Neural cell (in vitro differentiated cells): ENCODE results near the gene PPP1R3G. TPM values are rescaled to one million over a fixed set of nuclear protein-coding genes. Genes with fewer than 3 reads are reported as not detected.

ENCODE experiments used
- H2AFZ ChIP-seq: fragments of 200-600, 300-800 bp; sonication (generic), shearing (Covaris generic); 2 replicates; pipeline ENCODE4 v1.6.0; 2014; ENCODE audit warnings: low read depth, mild to moderate bottlenecking, antibody characterized with exemption, low read length, moderate library complexity
- H3F3A ChIP-seq: fragments of 200-600 bp; shearing (Covaris generic); 2 replicates; pipeline ENCODE4 v1.6.1; 2016; ENCODE audit warnings: mild to moderate bottlenecking, moderate library complexity, mixed read lengths, antibody characterized with exemption, low read length; ENCODE audit not compliant: insufficient read depth, poor library complexity, severe bottlenecking
- H3K27ac ChIP-seq: fragments of 200-600, 300-800 bp; sonication (generic), shearing (Covaris generic); 2 replicates; pipeline ENCODE4 v1.5.1; 2014; ENCODE audit warnings: mild to moderate bottlenecking, low read length, moderate library complexity
- H3K27me3 ChIP-seq: fragments of 300-800, 200-600 bp; sonication (generic), shearing (Covaris generic); 2 replicates; pipeline ENCODE4 v1.6.0; 2014; ENCODE audit warnings: mild to moderate bottlenecking, low read depth, low read length, moderate library complexity; ENCODE audit not compliant: insufficient read depth
- H3K36me3 ChIP-seq: fragments of 300-800, 200-600 bp; sonication (generic), shearing (Covaris generic); 2 replicates; pipeline ENCODE4 v1.5.1; 2014; ENCODE audit warnings: mild to moderate bottlenecking, antibody characterized with exemption, low read length, moderate library complexity; ENCODE audit not compliant: insufficient read depth
- H3K4me2 ChIP-seq: fragments of 300-800, 200-600 bp; sonication (generic), shearing (Covaris generic); 2 replicates; pipeline ENCODE4 v1.6.0; 2014; ENCODE audit warnings: mild to moderate bottlenecking, low read length
- H3K4me3 ChIP-seq: fragments of 300-800, 200-600 bp; sonication (generic), shearing (Covaris generic); 2 replicates; pipeline ENCODE4 v1.5.1; 2014; ENCODE audit warnings: mild to moderate bottlenecking, low read length, moderate library complexity
- H3K79me2 ChIP-seq: fragments of 200-600 bp; shearing (Covaris generic); replicated peaks from 2 replicates; pipeline ENCODE4 v1.6.0; 2014; ENCODE audit warnings: mild to moderate bottlenecking, low read length, moderate library complexity; ENCODE audit not compliant: insufficient read depth
- H3K9ac ChIP-seq: fragments of 300-800, 200-600 bp; sonication (generic), shearing (Covaris generic); 2 replicates; pipeline ENCODE4 v1.6.1; 2016; ENCODE audit warnings: mild to moderate bottlenecking, low read length, mixed read lengths
- H3K9me2 ChIP-seq: fragments of 200-600 bp; shearing (Covaris generic); 2 replicates; pipeline ENCODE4 v1.6.1; 2016; ENCODE audit warnings: mild to moderate bottlenecking, low read length, mixed read lengths; ENCODE audit not compliant: insufficient read depth
- H3K9me3 ChIP-seq: fragments of 200-600, 300-800 bp; sonication (generic), shearing (Covaris generic); 2 replicates; pipeline ENCODE4 v1.6.1; 2016; ENCODE audit warnings: mild to moderate bottlenecking, mixed run types, low read length, moderate library complexity, mixed read lengths
- H4K20me1 ChIP-seq: fragments of 200-600 bp; shearing (Covaris generic); 2 replicates; pipeline ENCODE4 v1.6.1; 2016; ENCODE audit warnings: mild to moderate bottlenecking, mixed run types; ENCODE audit not compliant: insufficient read depth
- EP300 ChIP-seq: fragments of 450-650 bp; conservative IDR thresholded peaks from 2 replicates; pipeline ENCODE4 v1.6.1; 2014; ENCODE audit warnings: antibody characterized with exemption, mild to moderate bottlenecking, moderate library complexity; ENCODE audit not compliant: poor library complexity, severe bottlenecking
- EZH2 ChIP-seq: fragments of 200-600, 300-800 bp; shearing (Covaris generic), sonication (generic); IDR thresholded peaks from 2 replicates; pipeline ENCODE4 v1.6.1; 2014; ENCODE audit warnings: antibody characterized with exemption, low read length, borderline replicate concordance, mild to moderate bottlenecking; ENCODE audit not compliant: insufficient read depth, poor library complexity, severe bottlenecking
- MXI1 ChIP-seq: fragments of 450-650 bp; conservative IDR thresholded peaks from 2 replicates; pipeline ENCODE4 v1.6.1; 2014; ENCODE audit warnings: antibody characterized with exemption, mild to moderate bottlenecking; ENCODE audit not compliant: poor library complexity, severe bottlenecking
- POLR2AphosphoS5 ChIP-seq: IDR thresholded peaks from 2 replicates; pipeline ENCODE4 v1.6.1; 2012
- RAD21 ChIP-seq: fragments of 450-650 bp; conservative IDR thresholded peaks from 2 replicates; pipeline ENCODE4 v1.6.1; 2014; ENCODE audit warnings: antibody characterized with exemption, mild to moderate bottlenecking, moderate library complexity
- SMC3 ChIP-seq: fragments of 450-650 bp; conservative IDR thresholded peaks from 2 replicates; pipeline ENCODE4 v1.6.1; 2014; ENCODE audit warnings: antibody characterized with exemption, mild to moderate bottlenecking, moderate library complexity; ENCODE audit not compliant: poor library complexity
- TAF1 ChIP-seq: IDR thresholded peaks from 2 replicates; pipeline ENCODE4 v1.6.1; 2012; ENCODE audit warnings: low read depth
- polyA plus RNA-seq: library from polyadenylated mRNA; depleted of rRNA; stranded (reverse); fragments of >200 nt; gene quantifications from 2 replicates; pipeline ENCODE4 v1.2.3, GENCODE V29; 2014
- TF ChIP-seq, protein P1 (sequence below): fragments of 450-650 bp; IDR thresholded peaks from 2 replicates; pipeline ENCODE4 v1.5.1; 2014; ENCODE audit warnings: antibody characterized with exemption, mild to moderate bottlenecking, moderate library complexity; ENCODE audit not compliant: poor library complexity, severe bottlenecking
- TF ChIP-seq, protein P2 (sequence below): IDR thresholded peaks from 2 replicates; pipeline ENCODE4 v1.6.1; 2012; ENCODE audit warnings: borderline replicate concordance

Gene PPP1R3G
- polyA plus RNA-seq, 1 donor from 2014 or later = not detected

DNA sequence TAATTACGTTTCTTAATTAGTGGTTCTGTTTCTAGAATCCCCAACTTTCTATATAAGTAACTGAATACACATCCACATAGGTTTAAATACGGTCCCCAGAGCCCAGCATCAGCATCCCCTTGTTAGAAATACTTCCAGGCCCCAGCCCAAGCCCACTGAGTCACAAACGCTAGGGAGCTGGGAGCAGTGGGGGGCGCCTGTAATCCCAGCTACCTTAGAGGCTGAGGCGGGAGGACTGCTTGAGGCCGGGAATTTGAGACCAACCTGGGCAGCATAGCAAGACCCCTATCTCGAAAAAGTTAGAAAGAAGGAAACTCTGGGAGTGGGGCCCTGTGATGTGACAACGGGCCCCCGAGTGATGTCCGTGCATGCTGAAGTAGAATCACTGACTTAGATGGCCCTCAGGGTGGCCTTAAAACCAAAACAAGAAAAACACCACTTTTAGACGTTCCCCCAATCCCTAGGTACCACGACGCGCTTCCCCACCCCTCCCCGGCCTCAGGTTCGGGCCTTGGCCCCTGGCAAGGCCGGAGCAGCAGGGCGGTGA is 1.3 kb upstream of the PPP1R3G start:
- Histone ChIP-seq H4K20me1 (no peaks in the 10 kb centered on the region), H2AFZ (no peak overlapping the region), H3K36me3 (no peaks in the 10 kb centered on the region), H3K27ac (no peak overlapping the region), H3K4me3 (no peak overlapping the region), H3K9ac (no peak overlapping the region), H3K9me3 (no peaks in the 10 kb centered on the region), H3K9me2 (no peaks in the 10 kb centered on the region), H3F3A (no peaks in the 10 kb centered on the region), H3K79me2 (no peaks in the 10 kb centered on the region), H3K4me2 (no peak overlapping the region), H3K27me3 (peaks cover 46% of the 10 kb centered on the region)
- TF ChIP-seq, protein P1, sequence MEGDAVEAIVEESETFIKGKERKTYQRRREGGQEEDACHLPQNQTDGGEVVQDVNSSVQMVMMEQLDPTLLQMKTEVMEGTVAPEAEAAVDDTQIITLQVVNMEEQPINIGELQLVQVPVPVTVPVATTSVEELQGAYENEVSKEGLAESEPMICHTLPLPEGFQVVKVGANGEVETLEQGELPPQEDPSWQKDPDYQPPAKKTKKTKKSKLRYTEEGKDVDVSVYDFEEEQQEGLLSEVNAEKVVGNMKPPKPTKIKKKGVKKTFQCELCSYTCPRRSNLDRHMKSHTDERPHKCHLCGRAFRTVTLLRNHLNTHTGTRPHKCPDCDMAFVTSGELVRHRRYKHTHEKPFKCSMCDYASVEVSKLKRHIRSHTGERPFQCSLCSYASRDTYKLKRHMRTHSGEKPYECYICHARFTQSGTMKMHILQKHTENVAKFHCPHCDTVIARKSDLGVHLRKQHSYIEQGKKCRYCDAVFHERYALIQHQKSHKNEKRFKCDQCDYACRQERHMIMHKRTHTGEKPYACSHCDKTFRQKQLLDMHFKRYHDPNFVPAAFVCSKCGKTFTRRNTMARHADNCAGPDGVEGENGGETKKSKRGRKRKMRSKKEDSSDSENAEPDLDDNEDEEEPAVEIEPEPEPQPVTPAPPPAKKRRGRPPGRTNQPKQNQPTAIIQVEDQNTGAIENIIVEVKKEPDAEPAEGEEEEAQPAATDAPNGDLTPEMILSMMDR = no peak
- TF ChIP-seq MXI1 = no peak
- TF ChIP-seq RAD21 = no peak
- TF ChIP-seq EZH2 = no peak
- no peak for TF ChIP-seq EP300
- no peak for TF ChIP-seq TAF1
- no peak for TF ChIP-seq SMC3
- TF ChIP-seq, protein P2, sequence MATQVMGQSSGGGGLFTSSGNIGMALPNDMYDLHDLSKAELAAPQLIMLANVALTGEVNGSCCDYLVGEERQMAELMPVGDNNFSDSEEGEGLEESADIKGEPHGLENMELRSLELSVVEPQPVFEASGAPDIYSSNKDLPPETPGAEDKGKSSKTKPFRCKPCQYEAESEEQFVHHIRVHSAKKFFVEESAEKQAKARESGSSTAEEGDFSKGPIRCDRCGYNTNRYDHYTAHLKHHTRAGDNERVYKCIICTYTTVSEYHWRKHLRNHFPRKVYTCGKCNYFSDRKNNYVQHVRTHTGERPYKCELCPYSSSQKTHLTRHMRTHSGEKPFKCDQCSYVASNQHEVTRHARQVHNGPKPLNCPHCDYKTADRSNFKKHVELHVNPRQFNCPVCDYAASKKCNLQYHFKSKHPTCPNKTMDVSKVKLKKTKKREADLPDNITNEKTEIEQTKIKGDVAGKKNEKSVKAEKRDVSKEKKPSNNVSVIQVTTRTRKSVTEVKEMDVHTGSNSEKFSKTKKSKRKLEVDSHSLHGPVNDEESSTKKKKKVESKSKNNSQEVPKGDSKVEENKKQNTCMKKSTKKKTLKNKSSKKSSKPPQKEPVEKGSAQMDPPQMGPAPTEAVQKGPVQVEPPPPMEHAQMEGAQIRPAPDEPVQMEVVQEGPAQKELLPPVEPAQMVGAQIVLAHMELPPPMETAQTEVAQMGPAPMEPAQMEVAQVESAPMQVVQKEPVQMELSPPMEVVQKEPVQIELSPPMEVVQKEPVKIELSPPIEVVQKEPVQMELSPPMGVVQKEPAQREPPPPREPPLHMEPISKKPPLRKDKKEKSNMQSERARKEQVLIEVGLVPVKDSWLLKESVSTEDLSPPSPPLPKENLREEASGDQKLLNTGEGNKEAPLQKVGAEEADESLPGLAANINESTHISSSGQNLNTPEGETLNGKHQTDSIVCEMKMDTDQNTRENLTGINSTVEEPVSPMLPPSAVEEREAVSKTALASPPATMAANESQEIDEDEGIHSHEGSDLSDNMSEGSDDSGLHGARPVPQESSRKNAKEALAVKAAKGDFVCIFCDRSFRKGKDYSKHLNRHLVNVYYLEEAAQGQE = no peak
- TF ChIP-seq POLR2AphosphoS5 = no peak

DNA sequence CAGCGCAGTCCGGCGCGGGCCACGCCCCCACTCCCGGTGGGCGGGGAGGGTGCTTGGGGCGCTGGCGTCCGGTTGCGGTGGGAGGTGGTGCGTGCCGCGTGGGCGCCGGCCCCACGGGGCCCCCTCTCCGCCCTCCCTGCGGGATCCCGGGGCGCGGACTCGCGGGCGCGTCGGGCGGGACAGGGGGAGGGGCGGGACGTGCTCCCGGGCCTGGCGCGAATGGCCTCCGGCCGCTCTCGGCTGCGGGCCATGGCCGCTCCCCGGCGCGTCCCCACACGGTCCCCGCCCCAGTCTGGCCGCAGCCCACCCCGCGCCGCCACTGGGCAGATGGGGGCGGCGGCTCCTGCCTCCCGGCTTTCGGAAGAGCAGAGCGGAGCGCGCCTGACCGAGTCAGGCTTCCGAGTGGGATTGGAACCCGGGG is 771 bp upstream of the PPP1R3G start:
- Histone ChIP-seq H3K36me3 (no peaks in the 10 kb centered on the region), H2AFZ (no peak overlapping the region), H3K27ac (no peak overlapping the region), H3K9ac (no peak overlapping the region), H3F3A (no peaks in the 10 kb centered on the region), H3K9me2 (no peaks in the 10 kb centered on the region), H3K9me3 (no peaks in the 10 kb centered on the region), H3K4me2 (peak overlapping the region; percentile 55), H3K27me3 (peaks cover 46% of the 10 kb centered on the region), H4K20me1 (no peaks in the 10 kb centered on the region), H3K79me2 (no peaks in the 10 kb centered on the region), H3K4me3 (peak overlapping the region; percentile 75)
- TF ChIP-seq EZH2 (no peak), SMC3 (no peak), MXI1 (no peak), POLR2AphosphoS5 (no peak), RAD21 (no peak), EP300 (no peak), TAF1 (no peak)
- TF ChIP-seq, protein P1 = no peak
- TF ChIP-seq, protein P2 = no peak
